Trophoblast cell (in vitro differentiated cells and primary cell): ENCODE data around the gene SYAP1.

Experiments used
- DNase-seq, 2 donors: peaks; one replicate each; pipeline ENCODE4 v3.0.0-alpha.2; 2016
- H2AFZ ChIP-seq: 2 replicates; pipeline ENCODE4 v1.6.1; 2013; ENCODE audit warnings: low read length, moderate library complexity, mild to moderate bottlenecking; ENCODE audit not compliant: insufficient read depth, poor library complexity
- H2AK5ac ChIP-seq: 2 replicates; pipeline ENCODE4 v1.6.1; 2013; ENCODE audit warnings: mild to moderate bottlenecking, low read length
- H2BK120ac ChIP-seq: 2 replicates; pipeline ENCODE4 v1.6.1; 2013; ENCODE audit warnings: low read length, mild to moderate bottlenecking, moderate library complexity; ENCODE audit not compliant: insufficient read depth, poor library complexity
- H2BK12ac ChIP-seq: 2 replicates; pipeline ENCODE4 v1.6.1; 2013; ENCODE audit warnings: mild to moderate bottlenecking, low read length, moderate library complexity
- H2BK5ac ChIP-seq: 2 replicates; pipeline ENCODE4 v1.6.1; 2013; ENCODE audit warnings: low read length, low read depth, moderate library complexity, mild to moderate bottlenecking; ENCODE audit not compliant: poor library complexity
- H3K14ac ChIP-seq: 2 replicates; pipeline ENCODE4 v1.6.1; 2013; ENCODE audit warnings: mild to moderate bottlenecking, low read length
- H3K18ac ChIP-seq: 2 replicates; pipeline ENCODE4 v1.6.1; 2013; ENCODE audit warnings: mild to moderate bottlenecking, low read length
- H3K23ac ChIP-seq: 2 replicates; pipeline ENCODE4 v1.6.1; 2013; ENCODE audit warnings: low read length
- H3K27ac ChIP-seq: 2 replicates; pipeline ENCODE4 v1.5.1; 2013; ENCODE audit warnings: low read depth, mild to moderate bottlenecking, inconsistent platforms, low read length, moderate library complexity
- H3K27me3 ChIP-seq: 2 replicates; pipeline ENCODE4 v1.6.1; 2013; ENCODE audit warnings: inconsistent platforms, mild to moderate bottlenecking, low read length, moderate library complexity; ENCODE audit not compliant: insufficient read depth
- H3K36me3 ChIP-seq, 2 experiments: 1 replicate in 1 of 2; 2 replicates in 1 of 2; pipeline ENCODE4 v1.6.1; 2013; ENCODE audit warnings: low read length in 2 of 2, mild to moderate bottlenecking in 2 of 2, moderate library complexity in 1 of 2; ENCODE audit not compliant: insufficient read depth in 2 of 2, control insufficient read depth in 1 of 2
- H3K4ac ChIP-seq: 2 replicates; pipeline ENCODE4 v1.6.1; 2013; ENCODE audit warnings: low read depth, mild to moderate bottlenecking, low read length, moderate library complexity
- H3K4me1 ChIP-seq, 2 experiments: 1 replicate in 1 of 2; 2 replicates in 1 of 2; pipeline ENCODE4 v1.6.1; 2013; ENCODE audit warnings: low read length in 2 of 2, mild to moderate bottlenecking in 2 of 2, moderate library complexity in 1 of 2; ENCODE audit not compliant: insufficient read depth in 2 of 2, control insufficient read depth in 1 of 2
- H3K4me2 ChIP-seq: 2 replicates; pipeline ENCODE4 v1.6.1; 2013; ENCODE audit warnings: inconsistent platforms, mild to moderate bottlenecking, low read length, moderate library complexity
- H3K4me3 ChIP-seq: 2 replicates; pipeline ENCODE4 v1.5.1; 2013; ENCODE audit warnings: mild to moderate bottlenecking, low read depth, low read length, inconsistent platforms
- H3K79me1 ChIP-seq: one replicate; pipeline ENCODE4 v1.6.1; 2013; ENCODE audit warnings: low read length
- H3K79me2 ChIP-seq: 2 replicates; pipeline ENCODE4 v1.6.1; 2013; ENCODE audit warnings: low read length, mild to moderate bottlenecking; ENCODE audit not compliant: control insufficient read depth, insufficient read depth, poor library complexity
- H3K9ac ChIP-seq: 2 replicates; pipeline ENCODE4 v1.6.1; 2013; ENCODE audit warnings: mild to moderate bottlenecking, low read length
- H3K9me3 ChIP-seq: 2 replicates; pipeline ENCODE4 v1.6.1; 2013; ENCODE audit warnings: low read depth, mild to moderate bottlenecking, control low read depth, inconsistent platforms, low read length; ENCODE audit not compliant: insufficient read depth
- H4K12ac ChIP-seq: 2 replicates; pipeline ENCODE4 v1.6.1; 2013; ENCODE audit warnings: low read depth, mild to moderate bottlenecking, low read length, moderate library complexity
- H4K8ac ChIP-seq: 2 replicates; pipeline ENCODE4 v1.6.1; 2013; ENCODE audit warnings: low read depth, mild to moderate bottlenecking, low read length, moderate library complexity
- H4K91ac ChIP-seq: one replicate; pipeline ENCODE4 v1.6.1; 2013; ENCODE audit warnings: low read depth, mild to moderate bottlenecking, low read length, moderate library complexity
- WGBS: extraction: QIAGEN DNeasy Blood & Tissue Kit; methylation state at CpG from one replicate; pipeline ENCODE4 v1.1.7; 2013; ENCODE audit warnings: missing lambda C conversion rate; ENCODE audit not compliant: insufficient read length, insufficient coverage; ENCODE audit errors: extremely low coverage; 5-methylcytosine and 5-hydroxymethylcytosine counted together

The SYAP1 gene

DNA sequence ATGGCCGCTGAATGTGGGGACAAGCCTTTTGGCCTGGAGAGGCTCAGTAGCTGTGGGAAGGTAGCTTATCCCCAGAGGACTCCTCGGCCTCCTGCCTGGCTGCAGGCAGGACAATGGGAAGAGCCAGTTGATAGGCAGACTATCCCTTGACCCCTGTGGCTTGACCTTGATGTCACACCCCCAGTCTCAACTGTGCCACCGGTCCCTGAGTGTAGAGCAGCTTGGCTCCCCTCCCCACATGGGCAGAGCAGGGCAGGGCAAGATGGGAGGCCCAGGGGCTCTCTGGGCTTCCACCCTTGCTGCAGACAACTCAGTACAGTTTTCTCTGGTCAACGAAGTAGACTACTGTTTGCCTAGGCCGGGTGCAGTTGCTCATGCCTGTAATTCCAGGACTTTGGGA, 25.7 kb downstream of the SYAP1 start:
- H3K79me2 ChIP-seq: no peaks in the 10 kb centered on the region
- H2BK5ac ChIP-seq: no peak overlapping the region
- no peak overlapping the region for H2AFZ ChIP-seq
- H3K9ac ChIP-seq: no peak overlapping the region
- no peak overlapping the region for H4K12ac ChIP-seq
- H2AK5ac ChIP-seq: no peak overlapping the region
- H3K79me1 ChIP-seq: no peaks in the 10 kb centered on the region
- H3K27me3 ChIP-seq: no peaks in the 10 kb centered on the region
- no peak overlapping the region for H3K18ac ChIP-seq
- WGBS: no CpG with 5 or more reads among the region's 5 CpGs
- H3K36me3 ChIP-seq: peaks cover 33 to 40% of the 10 kb centered on the region in 2 experiments
- no peak overlapping the region for H3K4me2 ChIP-seq
- H3K4ac ChIP-seq: no peak overlapping the region
- H4K8ac ChIP-seq: no peak overlapping the region
- no peak overlapping the region for H3K4me3 ChIP-seq
- H2BK120ac ChIP-seq: no peak overlapping the region
- no peak overlapping the region for H3K14ac ChIP-seq
- no peak overlapping the region for H3K23ac ChIP-seq
- DNase-seq: no peak
- no peak overlapping the region for H3K27ac ChIP-seq
- H2BK12ac ChIP-seq: no peak overlapping the region
- no peak overlapping the region for H4K91ac ChIP-seq
- no peaks in the 10 kb centered on the region for H3K9me3 ChIP-seq
- no peaks in the 10 kb centered on the region for H3K4me1 ChIP-seq

DNA sequence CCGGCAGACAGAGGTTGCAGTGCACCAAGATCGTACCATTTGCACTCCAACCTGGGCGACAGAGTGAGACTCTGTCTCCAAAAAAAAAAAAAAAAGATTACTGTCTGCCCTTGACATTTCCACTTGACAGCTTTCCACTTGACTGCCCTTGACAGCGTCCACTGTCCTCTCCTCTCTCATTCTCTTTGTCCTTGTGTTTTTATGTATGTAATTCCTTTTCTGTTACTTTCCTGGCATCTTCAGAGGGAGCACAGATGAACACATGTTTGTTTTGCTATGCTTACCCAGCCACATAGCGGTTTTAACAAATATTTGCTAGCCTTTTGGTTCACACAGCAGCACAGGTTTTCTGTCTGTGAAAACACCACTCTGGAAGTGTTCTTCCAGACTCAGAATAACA, 26.2 kb downstream of the SYAP1 start:
- H3K4me1 ChIP-seq: no peaks in the 10 kb centered on the region
- no peak overlapping the region for H2AFZ ChIP-seq
- no peak overlapping the region for H3K14ac ChIP-seq
- no CpG with 5 or more reads among the region's 5 CpGs for WGBS
- H2BK5ac ChIP-seq: no peak overlapping the region
- no peak overlapping the region for H3K27ac ChIP-seq
- H3K27me3 ChIP-seq: no peaks in the 10 kb centered on the region
- H3K18ac ChIP-seq: no peak overlapping the region
- peaks cover 33 to 44% of the 10 kb centered on the region in 2 experiments for H3K36me3 ChIP-seq
- no peak overlapping the region for H4K91ac ChIP-seq
- no peak overlapping the region for H2BK12ac ChIP-seq
- no peak overlapping the region for H4K8ac ChIP-seq
- no peaks in the 10 kb centered on the region for H3K79me1 ChIP-seq
- no peak overlapping the region for H3K23ac ChIP-seq
- H3K4ac ChIP-seq: no peak overlapping the region
- no peak overlapping the region for H2BK120ac ChIP-seq
- no peaks in the 10 kb centered on the region for H3K9me3 ChIP-seq
- H3K79me2 ChIP-seq: no peaks in the 10 kb centered on the region
- no peak overlapping the region for H3K4me2 ChIP-seq
- H3K9ac ChIP-seq: no peak overlapping the region
- DNase-seq: no peak
- no peak overlapping the region for H2AK5ac ChIP-seq
- no peak overlapping the region for H4K12ac ChIP-seq
- H3K4me3 ChIP-seq: no peak overlapping the region

DNA sequence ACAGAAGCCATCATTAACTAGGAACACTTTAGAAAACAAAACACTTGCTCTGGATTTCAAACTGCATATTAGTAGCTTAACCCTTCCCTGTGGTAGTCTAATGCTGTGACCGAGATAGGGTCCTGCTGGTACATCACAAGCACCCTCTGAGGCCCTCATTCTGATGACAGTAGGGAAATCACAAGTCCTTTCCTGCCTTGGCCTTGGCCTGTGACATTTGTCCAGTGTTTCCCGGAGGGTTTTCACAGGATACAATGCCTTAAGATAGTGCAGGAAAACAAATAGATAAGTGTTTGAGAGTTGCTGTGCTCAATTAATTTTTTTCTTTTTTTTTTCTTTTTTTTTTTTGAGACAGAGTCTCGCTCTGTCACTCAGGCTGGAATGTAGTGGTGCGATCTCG, 29.0 kb downstream of the SYAP1 start:
- Histone ChIP-seq H4K8ac (no peak overlapping the region), H3K79me2 (no peaks in the 10 kb centered on the region), H3K4me3 (no peak overlapping the region), H2BK120ac (no peak overlapping the region), H3K14ac (no peak overlapping the region), H3K27ac (no peak overlapping the region), H3K9me3 (no peaks in the 10 kb centered on the region), H2AK5ac (no peak overlapping the region), H3K23ac (no peak overlapping the region), H3K4me1 (no peaks in the 10 kb centered on the region), H3K9ac (no peak overlapping the region), H3K4ac (no peak overlapping the region), H4K91ac (no peak overlapping the region), H2BK12ac (no peak overlapping the region), H3K27me3 (no peaks in the 10 kb centered on the region), H3K79me1 (no peaks in the 10 kb centered on the region), H2BK5ac (no peak overlapping the region), H3K18ac (no peak overlapping the region), H2AFZ (no peak overlapping the region), H4K12ac (no peak overlapping the region), H3K36me3 (peaks cover 29 to 36% of the 10 kb centered on the region in 2 experiments), H3K4me2 (no peak overlapping the region)
- no peak for DNase-seq
- no CpG with 5 or more reads among the region's 5 CpGs for WGBS

DNA sequence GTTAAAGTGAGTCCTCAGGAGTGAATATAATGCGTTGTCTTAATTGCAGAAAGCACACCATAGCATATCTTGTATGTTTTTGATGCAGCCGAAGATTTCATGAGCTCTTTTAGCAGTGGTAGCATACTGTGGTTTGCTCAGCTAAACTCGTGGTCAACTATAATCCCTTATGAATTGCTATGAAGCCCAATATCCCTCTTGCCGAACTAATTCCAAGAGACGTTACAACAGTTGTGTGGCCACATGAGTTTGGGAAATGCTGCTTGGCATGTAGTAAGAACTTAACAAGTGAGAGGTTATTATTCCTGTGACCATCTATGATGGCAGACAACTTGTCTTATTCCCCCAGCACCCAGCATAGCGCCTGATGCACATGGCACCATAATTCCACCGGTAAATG, 30.7 kb downstream of the SYAP1 start:
- no peaks in the 10 kb centered on the region for H3K27me3 ChIP-seq
- H3K4me1 ChIP-seq: peaks cover 2% of the 10 kb centered on the region in 2 experiments
- H3K27ac ChIP-seq: no peak overlapping the region
- H2BK12ac ChIP-seq: no peak overlapping the region
- H3K18ac ChIP-seq: no peak overlapping the region
- H4K8ac ChIP-seq: no peak overlapping the region
- H3K4me3 ChIP-seq: no peak overlapping the region
- H4K91ac ChIP-seq: no peak overlapping the region
- no peak overlapping the region for H2BK120ac ChIP-seq
- no peak overlapping the region for H3K23ac ChIP-seq
- no CpG with 5 or more reads among the region's 7 CpGs for WGBS
- no peak overlapping the region for H3K14ac ChIP-seq
- H2BK5ac ChIP-seq: no peak overlapping the region
- no peak overlapping the region for H2AFZ ChIP-seq
- H2AK5ac ChIP-seq: no peak overlapping the region
- no peak for DNase-seq
- H3K4me2 ChIP-seq: no peak overlapping the region
- H4K12ac ChIP-seq: no peak overlapping the region
- H3K9me3 ChIP-seq: no peaks in the 10 kb centered on the region
- H3K36me3 ChIP-seq: peaks cover 15 to 23% of the 10 kb centered on the region in 2 experiments
- H3K9ac ChIP-seq: no peak overlapping the region
- no peak overlapping the region for H3K4ac ChIP-seq
- H3K79me1 ChIP-seq: no peaks in the 10 kb centered on the region
- no peaks in the 10 kb centered on the region for H3K79me2 ChIP-seq
